Nephron progenitor cell (in vitro differentiated cells): Measurements from ENCODE around the gene IFNAR2.

Experiments used
- DNase-seq: peaks from one replicate; pipeline ENCODE4 v3.0.0; 2021
- H3K27ac Mint-ChIP-seq: 2 replicates; pipeline ENCODE4 v1.8.0; 2021; ENCODE audit warnings: mild to moderate bottlenecking, moderate library complexity, mixed read lengths
- H3K27me3 Mint-ChIP-seq: 2 replicates; pipeline ENCODE4 v1.8.0; 2021; ENCODE audit warnings: mild to moderate bottlenecking, low read depth, mixed read lengths; ENCODE audit not compliant: poor library complexity
- H3K36me3 Mint-ChIP-seq: 2 replicates; pipeline ENCODE4 v1.8.0; 2021; ENCODE audit warnings: low read depth, mixed read lengths
- H3K4me1 Mint-ChIP-seq: 2 replicates; pipeline ENCODE4 v1.8.0; 2021; ENCODE audit warnings: mixed read lengths
- H3K4me3 Mint-ChIP-seq: 2 replicates; pipeline ENCODE4 v1.8.0; 2021; ENCODE audit warnings: mild to moderate bottlenecking, moderate library complexity, mixed read lengths
- H3K9me3 Mint-ChIP-seq: 2 replicates; pipeline ENCODE4 v1.8.0; 2021; ENCODE audit warnings: mild to moderate bottlenecking, moderate library complexity, mixed read lengths
- CTCF ChIP-seq: fragments of 200-600 bp; sonication (generic); IDR thresholded peaks from 2 replicates; pipeline ENCODE4 v1.5.0; 2021; ENCODE audit warnings: antibody characterized with exemption

The IFNAR2 gene

GRCh38 chr21:33208534-33208933 lies 21.2 kb upstream of the IFNAR2 start:
- no peaks in the 10 kb centered on the region for H3K36me3 Mint-ChIP-seq
- H3K9me3 Mint-ChIP-seq = peaks cover 23% of the 10 kb centered on the region
- peaks cover 6% of the 10 kb centered on the region for H3K4me1 Mint-ChIP-seq
- DNase-seq = no peak
- peaks cover 3% of the 10 kb centered on the region for H3K27me3 Mint-ChIP-seq
- H3K27ac Mint-ChIP-seq = no peak overlapping the region
- no peak overlapping the region for H3K4me3 Mint-ChIP-seq
- TF ChIP-seq CTCF = no peak

DNA sequence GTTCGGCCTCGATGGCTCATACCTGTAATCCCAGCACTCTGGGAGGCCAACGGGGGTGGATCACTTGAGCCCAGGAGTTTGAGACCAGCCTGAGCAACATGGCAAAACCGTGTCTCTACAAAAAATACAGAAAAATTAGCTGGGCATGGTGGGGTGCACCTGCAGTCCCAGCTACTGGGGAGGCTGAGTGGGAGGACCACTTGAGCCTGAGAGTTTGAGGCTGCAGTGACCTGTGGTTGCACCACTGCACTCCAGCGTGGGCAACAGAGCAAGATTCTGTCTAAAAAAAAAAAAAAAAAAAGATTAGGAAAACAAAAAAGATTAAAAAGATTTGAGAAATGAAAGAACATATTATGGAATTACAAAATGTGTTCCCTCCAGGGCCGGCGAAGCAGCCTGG lies 18.4 kb upstream of the IFNAR2 start:
- no peak for DNase-seq
- Mint-ChIP-seq H3K27ac (no peak overlapping the region), H3K4me3 (no peak overlapping the region), H3K36me3 (no peaks in the 10 kb centered on the region), H3K4me1 (peaks cover 6% of the 10 kb centered on the region), H3K9me3 (peaks cover 23% of the 10 kb centered on the region), H3K27me3 (peaks cover 16% of the 10 kb centered on the region)
- TF ChIP-seq CTCF = no peak

DNA sequence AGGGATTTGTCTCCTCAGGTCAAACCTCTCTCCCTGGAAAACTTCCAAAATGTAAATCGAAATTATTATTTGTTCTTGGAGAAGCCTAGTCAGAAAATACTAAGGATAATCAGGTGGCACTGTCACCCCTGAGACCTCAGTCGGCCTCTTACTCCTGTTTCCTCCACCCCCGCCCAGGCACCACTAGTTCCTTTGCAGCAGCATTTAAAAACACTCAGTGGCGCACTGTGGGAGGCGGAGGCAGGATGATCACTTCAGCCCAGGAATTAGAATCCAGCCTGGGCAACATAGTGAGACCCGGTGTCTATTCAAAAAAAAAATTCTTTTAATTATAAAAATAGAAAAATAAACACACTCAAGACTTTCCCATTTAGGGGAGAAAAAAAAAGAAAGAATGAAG lies 18.0 kb upstream of the IFNAR2 start:
- DNase-seq = no peak
- no peak for TF ChIP-seq CTCF
- H3K36me3 Mint-ChIP-seq = no peaks in the 10 kb centered on the region

DNA sequence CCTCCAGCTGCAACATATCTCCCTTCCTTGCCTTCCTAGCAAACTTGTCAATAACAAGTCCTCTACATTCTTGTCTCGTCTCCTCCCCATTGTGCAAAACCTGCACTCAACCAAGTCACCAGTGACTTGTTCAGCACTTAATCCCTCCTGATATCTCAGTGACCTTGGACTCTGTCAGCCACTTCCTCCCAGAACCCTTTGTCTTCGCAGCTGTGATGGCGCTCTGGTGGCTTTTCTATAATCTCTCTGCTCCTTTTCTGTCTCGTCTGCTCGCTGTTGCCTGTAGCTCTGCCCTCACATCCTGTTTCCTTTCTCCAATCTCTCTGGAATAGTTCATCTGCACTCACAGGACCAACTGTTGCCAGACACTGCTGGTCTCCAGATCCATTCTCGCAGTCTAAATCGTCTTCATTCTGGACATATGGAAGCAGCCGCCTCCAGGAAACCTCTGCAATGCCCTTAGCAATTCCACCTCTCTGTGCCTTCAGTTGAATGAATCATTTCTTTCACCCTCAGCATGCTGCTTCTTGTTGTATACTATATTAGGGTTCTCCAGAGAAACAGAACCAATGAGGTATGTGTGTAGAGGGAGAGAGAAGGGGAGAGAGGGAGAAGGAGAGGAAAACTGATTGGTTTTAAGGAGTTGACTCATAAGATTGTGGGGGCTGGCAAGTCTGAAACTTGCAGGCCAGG lies 17.4 kb upstream of the IFNAR2 start:
- no peaks in the 10 kb centered on the region for H3K36me3 Mint-ChIP-seq
- no peak overlapping the region for H3K27ac Mint-ChIP-seq
- H3K27me3 Mint-ChIP-seq = peaks cover 20% of the 10 kb centered on the region
- peaks cover 6% of the 10 kb centered on the region for H3K4me1 Mint-ChIP-seq
- no peak for TF ChIP-seq CTCF
- DNase-seq = no peak
- H3K4me3 Mint-ChIP-seq = no peak overlapping the region
- peaks cover 22% of the 10 kb centered on the region for H3K9me3 Mint-ChIP-seq

More for the DNA sequence above, 18.0 kb upstream of the IFNAR2 start:
- Mint-ChIP-seq H3K4me1 (peaks cover 6% of the 10 kb centered on the region), H3K27ac (no peak overlapping the region), H3K27me3 (peaks cover 16% of the 10 kb centered on the region), H3K4me3 (no peak overlapping the region), H3K9me3 (peaks cover 23% of the 10 kb centered on the region)

GRCh38 chr21:33214056-33214455 lies 15.7 kb upstream of the IFNAR2 start:
- no peak overlapping the region for H3K27ac Mint-ChIP-seq
- no peaks in the 10 kb centered on the region for H3K36me3 Mint-ChIP-seq
- no peak overlapping the region for H3K4me3 Mint-ChIP-seq
- no peak for DNase-seq
- peaks cover 21% of the 10 kb centered on the region for H3K27me3 Mint-ChIP-seq
- TF ChIP-seq CTCF = no peak
- peaks cover 16% of the 10 kb centered on the region for H3K9me3 Mint-ChIP-seq
- H3K4me1 Mint-ChIP-seq = peaks cover 6% of the 10 kb centered on the region

DNA sequence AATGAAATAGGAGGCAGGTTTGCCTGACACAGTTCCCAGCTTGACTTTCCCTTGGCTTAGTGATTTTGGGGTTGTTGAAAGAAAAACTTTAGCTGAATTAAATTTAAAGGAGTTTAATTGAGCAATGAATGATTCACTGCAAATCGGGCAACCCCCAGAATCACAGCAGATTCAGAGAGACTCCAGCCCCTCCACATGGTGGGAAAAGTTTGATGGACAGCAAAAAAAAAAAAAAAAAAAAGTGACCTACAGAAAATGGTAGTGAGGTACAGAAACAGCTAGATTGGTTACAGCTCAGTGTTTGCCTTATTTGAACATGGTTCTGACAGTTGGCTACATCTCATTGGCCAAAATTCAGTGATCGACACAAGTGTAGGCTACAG lies 12.6 kb upstream of the IFNAR2 start:
- H3K9me3 Mint-ChIP-seq = peaks cover 19% of the 10 kb centered on the region
- H3K27me3 Mint-ChIP-seq = peaks cover 21% of the 10 kb centered on the region
- peaks cover 4% of the 10 kb centered on the region for H3K4me1 Mint-ChIP-seq
- no peak overlapping the region for H3K27ac Mint-ChIP-seq
- TF ChIP-seq CTCF = no peak
- no peak overlapping the region for H3K4me3 Mint-ChIP-seq
- DNase-seq = no peak
- H3K36me3 Mint-ChIP-seq = no peaks in the 10 kb centered on the region
